Right atrium auricular region (tissue), 2 donors: ENCODE results near the gene DNAJC17. TPM values are rescaled to one million over a fixed set of nuclear protein-coding genes. Genes with fewer than 3 reads are reported as not detected.

Experiments used
- DNase-seq: peaks from one replicate; pipeline ENCODE4 v3.0.0-alpha.2; 2019; ENCODE audit warnings: low spot score
- H3K27ac ChIP-seq, 2 donors: fragments of 200-600 bp; sonication (generic); 1 replicate in 1 of 2; 2 replicates in 1 of 2; pipeline ENCODE4 v1.5.1; 2016 to 2019
- H3K27me3 ChIP-seq, 2 donors: fragments of 200-600 bp; sonication (generic); one replicate each; pipeline versions ENCODE4 v1.5.1 to v1.6.0; 2017 to 2019
- H3K36me3 ChIP-seq: fragments of 200-600 bp; sonication (generic); one replicate; pipeline ENCODE4 v1.5.1; 2016
- H3K4me1 ChIP-seq, 2 donors: fragments of 200-600 bp; sonication (generic); one replicate each; pipeline versions ENCODE4 v1.5.1 to v1.6.0; 2017 to 2019
- H3K4me3 ChIP-seq, 2 donors: fragments of 200-600 bp; sonication (generic); 1 replicate in 1 of 2; 2 replicates in 1 of 2; pipeline ENCODE4 v1.5.1; 2017 to 2019; ENCODE audit warnings: mild to moderate bottlenecking in 1 of 2, moderate library complexity in 1 of 2
- H3K9me3 ChIP-seq, 2 donors: fragments of 200-600 bp; sonication (generic); one replicate each; pipeline ENCODE4 v1.5.1; 2019
- total RNA-seq, 2 donors: library from RNA; depleted of rRNA; stranded (reverse); fragments of >200 nt; gene quantifications; one replicate each; pipeline ENCODE4 v1.1.0, GENCODE V29; 2016
- TF ChIP-seq, protein P1 (sequence below), 2 donors: fragments of 200-600 bp; sonication (generic); IDR thresholded peaks; one replicate each; pipeline ENCODE4 v1.5.1; 2019; ENCODE audit warnings: antibody characterized with exemption in 2 of 2

DNAJC17 gene
- total RNA-seq, 2 donors from 2014 or later: 11.6 to 15.7 TPM

DNA sequence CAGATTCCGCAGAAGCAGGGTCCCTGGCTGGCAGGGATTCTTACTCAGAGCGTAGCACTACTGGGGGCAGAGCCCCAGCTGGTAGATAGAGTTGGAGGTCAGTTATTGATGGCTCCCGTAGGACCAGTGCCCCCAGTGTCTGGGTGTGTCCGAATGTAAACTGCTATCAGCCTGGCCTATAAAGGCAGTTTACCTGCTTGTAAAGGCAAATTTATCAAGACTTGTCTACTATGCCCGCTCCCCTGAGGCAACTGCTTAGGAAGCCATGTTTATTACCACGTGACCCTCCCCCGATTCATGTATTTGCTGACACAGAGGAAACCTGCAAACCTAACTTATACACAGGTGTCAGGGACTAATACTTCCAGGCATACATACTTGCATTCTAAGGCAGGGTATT is 21.8 kb upstream of the DNAJC17 start:
- Histone ChIP-seq H3K27ac (no peak overlapping the region), H3K9me3 (no peaks in the 10 kb centered on the region), H3K27me3 (no peaks in the 10 kb centered on the region), H3K36me3 (no peaks in the 10 kb centered on the region), H3K4me3 (no peak overlapping the region), H3K4me1 (no peaks in the 10 kb centered on the region)
- no peak for DNase-seq
- TF ChIP-seq, protein P1, sequence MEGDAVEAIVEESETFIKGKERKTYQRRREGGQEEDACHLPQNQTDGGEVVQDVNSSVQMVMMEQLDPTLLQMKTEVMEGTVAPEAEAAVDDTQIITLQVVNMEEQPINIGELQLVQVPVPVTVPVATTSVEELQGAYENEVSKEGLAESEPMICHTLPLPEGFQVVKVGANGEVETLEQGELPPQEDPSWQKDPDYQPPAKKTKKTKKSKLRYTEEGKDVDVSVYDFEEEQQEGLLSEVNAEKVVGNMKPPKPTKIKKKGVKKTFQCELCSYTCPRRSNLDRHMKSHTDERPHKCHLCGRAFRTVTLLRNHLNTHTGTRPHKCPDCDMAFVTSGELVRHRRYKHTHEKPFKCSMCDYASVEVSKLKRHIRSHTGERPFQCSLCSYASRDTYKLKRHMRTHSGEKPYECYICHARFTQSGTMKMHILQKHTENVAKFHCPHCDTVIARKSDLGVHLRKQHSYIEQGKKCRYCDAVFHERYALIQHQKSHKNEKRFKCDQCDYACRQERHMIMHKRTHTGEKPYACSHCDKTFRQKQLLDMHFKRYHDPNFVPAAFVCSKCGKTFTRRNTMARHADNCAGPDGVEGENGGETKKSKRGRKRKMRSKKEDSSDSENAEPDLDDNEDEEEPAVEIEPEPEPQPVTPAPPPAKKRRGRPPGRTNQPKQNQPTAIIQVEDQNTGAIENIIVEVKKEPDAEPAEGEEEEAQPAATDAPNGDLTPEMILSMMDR (IDR thresholded peaks at IDR 0.05): no peak

DNA sequence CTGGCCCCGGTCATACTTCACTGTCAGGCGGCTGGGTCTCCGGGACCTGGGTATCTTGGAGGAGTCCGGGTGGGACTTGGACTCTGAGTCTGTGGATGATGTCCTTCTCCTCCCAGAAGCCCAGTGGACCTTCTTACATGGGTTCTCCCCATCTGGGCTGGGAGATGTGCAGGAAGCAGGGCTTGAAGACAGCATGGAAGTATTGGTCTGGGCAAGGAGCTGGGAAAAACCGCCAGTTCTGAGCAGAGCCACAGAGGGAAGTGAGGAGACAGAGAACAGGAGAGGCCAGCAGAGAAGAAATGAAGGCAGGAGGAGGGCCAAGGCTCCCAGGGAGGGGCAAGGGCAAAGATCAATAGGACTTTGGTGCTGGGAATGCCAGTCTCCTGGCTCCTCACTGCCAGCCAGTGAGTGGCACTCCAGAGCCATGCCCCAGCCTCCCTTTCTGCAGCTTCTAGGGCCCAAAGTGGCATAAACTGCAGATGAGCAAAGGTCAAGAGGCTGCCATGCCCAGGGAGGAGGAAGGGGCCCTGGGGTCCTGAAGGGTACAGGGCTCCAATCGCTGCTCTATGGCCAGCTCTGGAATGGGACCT is 21.3 kb upstream of the DNAJC17 start, which contains the start of gene PPP1R14D:
TSS of gene PPP1R14D (minus strand) at position 262 of the 590 bp plus-strand sequence. CDS start at position 195, 67 bp downstream.
- H3K27me3 ChIP-seq: no peaks in the 10 kb centered on the region
- H3K4me1 ChIP-seq: no peaks in the 10 kb centered on the region
- no peak within 1 kb of the TSS for H3K4me3 ChIP-seq
- no peaks in the 10 kb centered on the region for H3K36me3 ChIP-seq
- H3K27ac ChIP-seq: no peak within 1 kb of the TSS
- no peaks in the 10 kb centered on the region for H3K9me3 ChIP-seq
- TF ChIP-seq, protein P1 (IDR thresholded peaks at IDR 0.05): no peak
- DNase-seq: no peak

DNA sequence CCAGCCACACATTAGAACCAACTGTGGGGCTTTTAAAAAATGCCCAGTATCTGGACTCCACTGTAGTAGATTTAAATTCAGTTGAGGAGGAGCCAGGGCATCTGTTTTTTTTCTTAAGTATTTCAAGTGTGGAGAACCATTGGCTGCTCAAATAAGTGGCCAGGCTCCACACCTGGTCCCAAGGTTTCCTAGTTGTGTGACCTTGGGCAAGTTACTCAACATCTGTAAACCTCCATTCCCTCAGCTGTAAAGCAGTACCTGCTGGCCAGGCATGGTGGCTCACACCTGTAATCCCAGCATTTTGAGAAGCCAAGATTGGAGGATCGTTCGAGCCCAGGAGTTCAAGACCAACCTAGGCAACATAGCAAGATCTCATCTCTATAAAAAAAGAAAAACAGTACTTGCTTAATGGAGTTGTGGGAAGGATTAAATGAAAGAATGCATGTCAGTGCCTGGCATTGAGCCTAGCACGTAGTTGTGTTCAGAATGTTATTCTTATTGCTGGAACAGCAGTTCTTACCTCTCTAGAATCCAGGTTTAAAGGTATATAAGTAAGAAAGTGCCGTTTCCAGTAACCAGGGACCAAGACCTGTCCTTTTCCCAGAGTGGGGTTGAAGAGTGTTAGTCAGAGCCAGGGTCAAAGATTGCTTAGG is 19.3 kb upstream of the DNAJC17 start:
- DNase-seq: no peak
- H3K27ac ChIP-seq: no peak overlapping the region
- TF ChIP-seq, protein P1 (IDR thresholded peaks at IDR 0.05): no peak
- no peaks in the 10 kb centered on the region for H3K9me3 ChIP-seq
- H3K36me3 ChIP-seq: no peaks in the 10 kb centered on the region
- H3K27me3 ChIP-seq: no peaks in the 10 kb centered on the region
- no peaks in the 10 kb centered on the region for H3K4me1 ChIP-seq
- H3K4me3 ChIP-seq: no peak overlapping the region

DNA sequence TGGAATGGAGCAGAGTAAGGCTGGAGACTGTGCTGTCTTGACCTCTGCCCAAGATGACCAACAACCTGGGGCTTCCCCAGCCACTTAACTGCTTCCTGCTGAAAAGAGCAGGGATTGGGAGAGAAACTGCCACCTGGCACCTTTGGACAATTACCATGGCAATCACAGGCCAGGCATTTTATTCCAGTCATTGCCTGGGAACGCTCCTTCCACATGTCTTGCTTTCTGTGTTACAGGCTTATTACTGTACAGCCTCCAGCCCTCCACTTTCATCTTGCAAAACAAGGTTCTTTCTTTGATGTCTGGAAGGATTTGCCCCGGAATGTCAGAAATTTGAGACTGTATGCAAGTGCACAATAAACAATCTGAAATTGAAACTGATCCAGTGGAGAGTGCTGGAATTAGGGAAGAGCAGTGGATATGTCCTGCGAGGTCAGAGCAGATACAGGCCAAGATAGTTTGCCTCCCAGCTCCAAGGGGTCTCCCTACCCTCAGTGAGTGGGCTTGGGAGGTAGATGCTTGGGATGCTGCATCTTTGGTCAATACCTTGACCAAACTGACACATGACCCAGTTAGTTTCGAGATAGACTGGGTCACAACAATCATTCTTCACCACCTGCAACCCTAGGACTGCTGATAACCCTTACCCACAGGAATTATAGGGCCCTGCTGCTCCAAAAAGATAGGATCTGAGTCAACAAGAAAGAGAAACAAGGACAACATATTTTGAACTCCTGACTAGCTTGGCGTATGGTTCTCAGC is 18.6 kb upstream of the DNAJC17 start:
- no peak for DNase-seq
- Histone ChIP-seq H3K4me3 (no peak overlapping the region), H3K4me1 (no peaks in the 10 kb centered on the region), H3K27me3 (no peaks in the 10 kb centered on the region), H3K27ac (no peak overlapping the region), H3K36me3 (no peaks in the 10 kb centered on the region), H3K9me3 (no peaks in the 10 kb centered on the region)
- TF ChIP-seq, protein P1 (IDR thresholded peaks at IDR 0.05): no peak

DNA sequence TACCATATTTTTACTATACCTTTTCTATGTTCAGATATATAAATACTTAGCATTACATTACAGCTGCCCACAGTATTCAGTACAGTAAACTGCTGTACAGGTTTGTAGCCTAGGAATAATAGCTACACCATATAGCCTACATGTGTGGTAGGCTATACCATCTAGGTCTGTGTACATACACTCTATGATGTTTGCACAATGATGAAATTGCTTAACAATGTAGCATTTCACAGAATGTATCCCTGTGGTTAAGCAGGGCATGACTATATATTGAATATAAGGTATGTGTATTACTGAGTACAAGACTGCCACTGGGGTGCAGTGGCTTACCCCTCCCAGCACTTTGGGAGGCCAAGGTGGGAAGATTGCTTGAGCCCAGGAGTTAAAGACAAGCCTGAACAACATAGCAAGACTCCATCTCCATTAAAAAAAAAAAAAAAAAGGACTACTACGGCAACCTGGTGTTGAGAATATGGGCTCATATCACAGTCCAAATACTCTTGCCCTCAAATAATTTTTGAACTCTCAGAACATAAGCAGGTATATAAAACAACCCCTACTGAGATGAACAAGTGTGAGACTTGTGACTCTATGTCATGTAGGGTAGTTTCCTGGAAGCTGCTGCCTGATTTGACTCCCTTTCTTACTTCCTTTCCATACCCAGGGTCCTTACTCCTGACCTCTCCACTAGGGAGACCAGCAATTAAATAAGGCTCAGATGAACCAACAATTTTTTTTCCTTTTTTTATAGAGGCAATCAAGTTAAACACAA is 16.5 kb upstream of the DNAJC17 start:
- Histone ChIP-seq H3K4me3 (no peak overlapping the region), H3K9me3 (no peaks in the 10 kb centered on the region), H3K27me3 (no peaks in the 10 kb centered on the region), H3K4me1 (no peaks in the 10 kb centered on the region), H3K27ac (no peak overlapping the region), H3K36me3 (no peaks in the 10 kb centered on the region)
- no peak for DNase-seq
- TF ChIP-seq, protein P1 (IDR thresholded peaks at IDR 0.05): no peak
